Stromal cell of bone marrow (primary cell): ENCODE data around the gene OR51B4.
"Not testable (repeated sequence)": the region's sequence is repeated elsewhere in the genome, so short reads cannot be mapped to it uniquely, and the experiment has no call there.

Experiments
- DNase-seq: peaks from one replicate; pipeline ENCODE4 v3.0.0-alpha.2; 2012; ENCODE audit warnings: low read depth

OR51B4 gene

GRCh38 chr11:5294342-5294995 lies 7.3 kb downstream of the OR51B4 start:
- DNase-seq: not testable (repeated sequence)

- no peak for DNase-seq
Observed at GRCh38 chr11:5293028-5293427, 8.7 kb downstream of the OR51B4 start.

- DNase-seq: no peak
Observed at GRCh38 chr11:5291207-5291838, 10.4 kb downstream of the OR51B4 start.

- no peak for DNase-seq
Observed at GRCh38 chr11:5290106-5290505, 11.6 kb downstream of the OR51B4 start.

- DNase-seq: no peak
Observed at GRCh38 chr11:5289696-5290095, 12.1 kb downstream of the OR51B4 start.

GRCh38 chr11:5288906-5289550 lies 12.7 kb downstream of the OR51B4 start:
- no peak for DNase-seq

- no peak for DNase-seq
Observed at GRCh38 chr11:5288108-5288905, 13.4 kb downstream of the OR51B4 start.

GRCh38 chr11:5286901-5287300 lies 14.8 kb downstream of the OR51B4 start:
- DNase-seq: no peak

- DNase-seq: no peak
Observed at GRCh38 chr11:5286351-5286750, 15.4 kb downstream of the OR51B4 start.

- no peak for DNase-seq
Observed at GRCh38 chr11:5285703-5286340, 15.9 kb downstream of the OR51B4 start.

- DNase-seq: no peak
Observed at GRCh38 chr11:5284637-5285036, 17.1 kb downstream of the OR51B4 start.

- no peak for DNase-seq
Observed at GRCh38 chr11:5283882-5284281, 17.9 kb downstream of the OR51B4 start.

GRCh38 chr11:5283086-5283485 lies 18.7 kb downstream of the OR51B4 start:
- no peak for DNase-seq

- no peak for DNase-seq
Observed at GRCh38 chr11:5282628-5283027, 19.1 kb downstream of the OR51B4 start.

GRCh38 chr11:5281596-5281995 lies 20.1 kb downstream of the OR51B4 start:
- no peak for DNase-seq

GRCh38 chr11:5280582-5281102 lies 21.1 kb downstream of the OR51B4 start:
- DNase-seq: peak; percentile 100

- DNase-seq: no peak
Observed at GRCh38 chr11:5279471-5280090, 22.2 kb downstream of the OR51B4 start.

GRCh38 chr11:5277807-5278382 lies 23.9 kb downstream of the OR51B4 start:
- no peak for DNase-seq

GRCh38 chr11:5276697-5277096 lies 25.0 kb downstream of the OR51B4 start:
- DNase-seq: no peak

- DNase-seq: no peak
Observed at GRCh38 chr11:5275369-5276110, 26.2 kb downstream of the OR51B4 start.
